ENCODE results near the gene GJD2. TPM values are rescaled to one million over a fixed set of nuclear protein-coding genes. Genes with fewer than 3 reads are reported as not detected.

Gene GJD2
- total RNA-seq, 2 experiments from 2014 or later: not detected

DNA sequence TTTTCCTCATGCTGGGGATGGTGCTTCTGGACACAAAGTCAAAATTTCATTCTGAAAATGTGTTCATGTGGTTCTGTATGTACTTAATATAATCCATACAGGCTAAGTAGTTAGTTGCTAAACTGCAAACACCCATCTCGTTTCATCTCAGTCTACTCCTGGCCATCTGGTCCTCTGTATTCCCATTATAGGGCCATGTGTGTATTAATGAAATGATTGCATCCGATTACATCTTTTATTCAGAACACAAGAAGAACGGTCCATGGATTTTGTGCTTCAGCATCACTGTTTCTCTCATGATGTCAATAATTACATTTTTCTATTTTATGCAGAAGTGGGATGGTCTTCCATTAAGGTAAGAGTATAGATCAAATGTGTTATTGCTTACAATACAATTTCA lies 6.1 kb upstream of the GJD2 start:
- H3K9me3 Mint-ChIP-seq: no peaks in the 10 kb centered on the region
- DNase-seq: no peak
- H3K4me1 Mint-ChIP-seq (ENCODE audit: low read depth): no peaks in the 10 kb centered on the region
- H3K27ac Mint-ChIP-seq: no peak overlapping the region
- H3K4me3 Mint-ChIP-seq: no peak overlapping the region
- no peaks in the 10 kb centered on the region for H3K36me3 Mint-ChIP-seq
- ChIA-PET CTCF (no interaction called here), POLR2A (no interaction called here)
- intact Hi-C loops (cut with micrococcal nuclease): no loop called here
- H3K27me3 Mint-ChIP-seq: peaks cover 18% of the 10 kb centered on the region

DNA sequence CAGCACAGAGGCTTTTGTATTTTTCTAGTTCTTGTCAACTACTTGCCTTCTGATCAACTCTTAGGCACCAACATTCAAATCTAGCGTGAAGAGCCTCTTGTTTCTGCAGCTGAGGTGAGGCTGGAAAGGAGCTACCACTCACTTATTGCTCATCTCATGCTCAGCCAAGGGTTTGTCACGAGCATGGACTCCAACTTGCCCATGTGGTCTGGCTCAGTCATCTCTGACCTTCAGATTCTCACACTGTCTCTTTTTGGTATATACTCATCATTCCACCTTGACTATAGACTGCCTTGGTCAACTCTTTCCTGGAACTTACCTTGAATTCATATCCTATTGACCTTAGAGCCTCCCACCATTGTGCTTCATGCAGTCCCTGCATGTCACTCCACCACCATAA lies 5.2 kb upstream of the GJD2 start:
- no peak for DNase-seq
- Mint-ChIP-seq H3K27me3 (peaks cover 25% of the 10 kb centered on the region), H3K36me3 (no peaks in the 10 kb centered on the region), H3K9me3 (no peaks in the 10 kb centered on the region), H3K27ac (no peak overlapping the region), H3K4me1 (ENCODE audit: low read depth) (no peaks in the 10 kb centered on the region), H3K4me3 (no peak overlapping the region)
- intact Hi-C loops (cut with micrococcal nuclease): no loop called here
- POLR2A ChIA-PET: no interaction called here
- CTCF ChIA-PET: no interaction called here

DNA sequence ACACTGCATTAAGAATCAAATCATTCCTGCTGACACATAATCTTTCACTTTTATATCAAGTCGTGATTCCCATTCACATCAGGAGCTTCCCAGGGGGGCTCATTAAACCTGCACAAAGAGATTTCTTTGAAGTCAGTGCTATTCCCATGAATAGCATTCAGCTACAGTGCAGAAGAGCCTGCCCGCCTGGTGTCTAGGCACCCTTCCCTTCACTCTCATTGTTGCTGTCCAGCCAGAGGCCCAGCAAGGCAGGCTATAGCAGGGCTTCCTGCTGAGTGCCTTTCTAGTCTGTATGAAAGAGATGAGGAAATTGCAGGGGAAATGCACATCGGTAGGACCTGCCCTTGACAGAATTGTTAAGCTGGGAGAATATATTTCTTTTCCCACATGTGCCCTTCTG lies 4.5 kb upstream of the GJD2 start:
- Mint-ChIP-seq H3K27me3 (peaks cover 25% of the 10 kb centered on the region), H3K27ac (no peak overlapping the region), H3K36me3 (no peaks in the 10 kb centered on the region), H3K4me3 (no peak overlapping the region), H3K4me1 (ENCODE audit: low read depth) (no peaks in the 10 kb centered on the region), H3K9me3 (no peaks in the 10 kb centered on the region)
- intact Hi-C loops (cut with micrococcal nuclease): no loop called here
- DNase-seq: no peak
- ChIA-PET CTCF (no interaction called here), POLR2A (no interaction called here)

DNA sequence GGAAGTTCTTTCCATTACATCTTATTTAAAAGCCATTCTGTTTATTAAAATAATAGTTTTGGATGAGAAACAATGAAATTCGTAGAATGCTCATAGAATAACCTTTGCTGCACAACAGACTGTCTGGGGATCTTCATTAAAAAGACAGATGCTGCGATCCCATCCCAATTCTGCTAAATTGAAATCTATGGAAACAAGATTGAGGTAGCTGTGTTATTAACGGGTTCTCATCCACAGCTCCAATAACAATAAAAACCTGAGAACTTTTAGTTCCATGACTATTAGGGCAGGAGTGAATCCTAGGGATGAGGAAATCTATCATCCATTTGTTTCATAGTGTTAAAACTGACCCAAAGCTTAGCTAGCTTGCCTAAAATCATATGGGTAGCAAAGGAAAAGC lies 2.5 kb upstream of the GJD2 start:
- H3K36me3 Mint-ChIP-seq: no peaks in the 10 kb centered on the region
- intact Hi-C loops (cut with micrococcal nuclease): no loop called here
- POLR2A ChIA-PET: no interaction called here
- DNase-seq: no peak
- H3K9me3 Mint-ChIP-seq: no peaks in the 10 kb centered on the region
- no peak overlapping the region for H3K4me3 Mint-ChIP-seq
- CTCF ChIA-PET: no interaction called here
- no peaks in the 10 kb centered on the region for H3K4me1 Mint-ChIP-seq (ENCODE audit: low read depth)
- peaks cover 36% of the 10 kb centered on the region for H3K27me3 Mint-ChIP-seq
- no peak overlapping the region for H3K27ac Mint-ChIP-seq

DNA sequence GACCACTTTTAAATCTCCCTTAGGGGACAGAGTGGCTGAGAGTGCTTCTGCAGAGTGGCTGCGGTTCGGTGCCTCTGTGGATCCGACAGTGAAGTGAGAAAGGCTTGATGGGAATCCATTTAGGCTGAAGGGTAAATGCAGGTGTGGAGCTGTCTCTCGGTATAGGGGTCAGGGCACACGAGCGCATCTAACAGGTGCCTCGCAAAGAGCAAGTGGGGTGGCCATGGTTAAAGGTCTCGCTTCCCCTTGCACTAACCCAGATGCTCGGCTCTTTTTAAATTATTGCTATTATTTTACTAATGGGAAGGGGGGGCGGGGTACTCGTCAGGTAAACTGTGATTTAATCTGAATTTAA lies 598 bp upstream of the GJD2 start:
- Mint-ChIP-seq H3K4me1 (ENCODE audit: low read depth) (no peaks in the 10 kb centered on the region), H3K36me3 (no peaks in the 10 kb centered on the region), H3K4me3 (no peak overlapping the region), H3K27ac (no peak overlapping the region), H3K27me3 (peaks cover 39% of the 10 kb centered on the region), H3K9me3 (no peaks in the 10 kb centered on the region)
- DNase-seq: no peak
- ChIA-PET CTCF (no interaction called here), POLR2A (no interaction called here)
- intact Hi-C loops (cut with micrococcal nuclease): no loop called here

- POLR2A ChIA-PET: no interaction called here
- intact Hi-C loops (cut with micrococcal nuclease): no loop called here
- no peak overlapping the region for H3K27ac Mint-ChIP-seq
- H3K4me1 Mint-ChIP-seq (ENCODE audit: low read depth): no peaks in the 10 kb centered on the region
- no peaks in the 10 kb centered on the region for H3K36me3 Mint-ChIP-seq
- H3K4me3 Mint-ChIP-seq: no peak overlapping the region
- CTCF ChIA-PET: no interaction called here
- H3K9me3 Mint-ChIP-seq: no peaks in the 10 kb centered on the region
- H3K27me3 Mint-ChIP-seq: peaks cover 42% of the 10 kb centered on the region
- DNase-seq: no peak
Observed at GRCh38 chr15:34754171-34754601, 612 bp downstream of the GJD2 start.

GRCh38 chr15:34753236-34753894 lies 1.4 kb downstream of the GJD2 start:
- CTCF ChIA-PET: no interaction called here
- Mint-ChIP-seq H3K27me3 (peaks cover 45% of the 10 kb centered on the region), H3K4me1 (ENCODE audit: low read depth) (no peaks in the 10 kb centered on the region), H3K4me3 (no peak overlapping the region), H3K27ac (no peak overlapping the region), H3K36me3 (no peaks in the 10 kb centered on the region), H3K9me3 (no peaks in the 10 kb centered on the region)
- POLR2A ChIA-PET: no interaction called here
- DNase-seq: no peak
- intact Hi-C loops (cut with micrococcal nuclease): no loop called here

- no peak for DNase-seq
- intact Hi-C loops (cut with micrococcal nuclease): no loop called here
- ChIA-PET CTCF (no interaction called here), POLR2A (no interaction called here)
- Mint-ChIP-seq H3K4me3 (no peak overlapping the region), H3K27me3 (peaks cover 30% of the 10 kb centered on the region), H3K27ac (no peak overlapping the region), H3K36me3 (no peaks in the 10 kb centered on the region), H3K4me1 (ENCODE audit: low read depth) (no peaks in the 10 kb centered on the region), H3K9me3 (no peaks in the 10 kb centered on the region)
Observed at GRCh38 chr15:34749691-34750090, 5.1 kb downstream of the GJD2 start.

- Mint-ChIP-seq H3K9me3 (no peaks in the 10 kb centered on the region), H3K4me1 (ENCODE audit: low read depth) (no peaks in the 10 kb centered on the region), H3K4me3 (no peak overlapping the region), H3K27me3 (peaks cover 21% of the 10 kb centered on the region), H3K36me3 (no peaks in the 10 kb centered on the region), H3K27ac (no peak overlapping the region)
- intact Hi-C loops (cut with micrococcal nuclease): no loop called here
- ChIA-PET POLR2A (no interaction called here), CTCF (no interaction called here)
- no peak for DNase-seq
Observed at GRCh38 chr15:34739346-34739745, 15.5 kb downstream of the GJD2 start.

GRCh38 chr15:34738002-34738401 lies 16.8 kb downstream of the GJD2 start:
- Mint-ChIP-seq H3K27ac (no peak overlapping the region), H3K4me1 (ENCODE audit: low read depth) (no peaks in the 10 kb centered on the region), H3K9me3 (no peaks in the 10 kb centered on the region), H3K27me3 (peaks cover 23% of the 10 kb centered on the region), H3K4me3 (no peak overlapping the region), H3K36me3 (no peaks in the 10 kb centered on the region)
- DNase-seq: no peak
- ChIA-PET POLR2A (no interaction called here), CTCF (no interaction called here)
- intact Hi-C loops (cut with micrococcal nuclease): no loop called here

DNA sequence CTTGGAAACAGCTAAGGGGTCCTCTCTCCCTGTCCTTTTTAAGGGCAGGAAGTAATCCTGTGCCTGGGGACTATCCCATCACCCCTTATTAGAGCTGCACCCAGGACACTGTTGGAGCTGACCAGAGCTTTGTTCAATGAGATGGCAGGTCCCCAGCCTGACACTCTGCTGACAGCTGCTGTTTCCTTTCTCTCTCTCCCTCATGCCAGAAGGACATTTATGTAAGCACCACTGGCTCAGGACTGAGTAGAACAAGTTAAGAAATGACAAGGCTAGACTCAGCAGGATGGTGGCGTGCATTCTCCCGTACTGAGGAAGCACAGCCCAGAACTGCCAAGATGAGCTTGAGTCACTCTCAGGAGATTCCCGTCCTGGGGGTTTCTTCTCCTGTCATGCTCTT lies 17.3 kb downstream of the GJD2 start:
- no peak overlapping the region for H3K4me3 Mint-ChIP-seq
- no peaks in the 10 kb centered on the region for H3K36me3 Mint-ChIP-seq
- CTCF ChIA-PET: no interaction called here
- no peaks in the 10 kb centered on the region for H3K4me1 Mint-ChIP-seq (ENCODE audit: low read depth)
- H3K27ac Mint-ChIP-seq: no peak overlapping the region
- H3K27me3 Mint-ChIP-seq: peaks cover 23% of the 10 kb centered on the region
- intact Hi-C loops (cut with micrococcal nuclease): no loop called here
- POLR2A ChIA-PET: no interaction called here
- no peaks in the 10 kb centered on the region for H3K9me3 Mint-ChIP-seq
- DNase-seq: no peak

DNA sequence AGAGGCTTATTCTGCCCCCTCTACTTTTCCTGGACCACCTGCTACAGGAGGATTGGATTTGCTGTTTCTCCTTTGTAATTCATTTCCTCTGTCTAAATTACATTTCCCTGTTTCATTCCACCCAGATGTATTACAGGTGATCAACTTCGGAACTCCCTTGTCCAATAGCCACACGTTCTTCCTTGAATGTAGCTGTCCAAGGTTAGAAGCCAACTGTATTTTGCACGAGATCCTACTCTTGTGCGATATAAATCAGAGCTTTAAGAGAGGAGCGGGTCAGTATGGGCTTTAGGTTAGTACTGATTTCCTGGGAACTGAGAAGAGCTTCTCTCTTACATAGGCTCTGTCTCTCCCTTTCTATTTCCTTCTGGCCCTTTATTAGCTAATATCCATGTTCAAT lies 20.5 kb downstream of the GJD2 start:
- Mint-ChIP-seq H3K4me3 (no peak overlapping the region), H3K9me3 (no peaks in the 10 kb centered on the region), H3K4me1 (ENCODE audit: low read depth) (no peaks in the 10 kb centered on the region), H3K27ac (no peak overlapping the region), H3K27me3 (peaks cover 22% of the 10 kb centered on the region), H3K36me3 (no peaks in the 10 kb centered on the region)
- ChIA-PET CTCF (no interaction called here), POLR2A (no interaction called here)
- no peak for DNase-seq
- intact Hi-C loops (cut with micrococcal nuclease): no loop called here

GRCh38 chr15:34733621-34734020 lies 21.2 kb downstream of the GJD2 start:
- Mint-ChIP-seq H3K27ac (no peak overlapping the region), H3K36me3 (no peaks in the 10 kb centered on the region), H3K4me1 (ENCODE audit: low read depth) (no peaks in the 10 kb centered on the region), H3K4me3 (no peak overlapping the region), H3K9me3 (no peaks in the 10 kb centered on the region), H3K27me3 (peaks cover 23% of the 10 kb centered on the region)
- intact Hi-C loops (cut with micrococcal nuclease): no loop called here
- POLR2A ChIA-PET: no interaction called here
- no peak for DNase-seq
- CTCF ChIA-PET: no interaction called here

DNA sequence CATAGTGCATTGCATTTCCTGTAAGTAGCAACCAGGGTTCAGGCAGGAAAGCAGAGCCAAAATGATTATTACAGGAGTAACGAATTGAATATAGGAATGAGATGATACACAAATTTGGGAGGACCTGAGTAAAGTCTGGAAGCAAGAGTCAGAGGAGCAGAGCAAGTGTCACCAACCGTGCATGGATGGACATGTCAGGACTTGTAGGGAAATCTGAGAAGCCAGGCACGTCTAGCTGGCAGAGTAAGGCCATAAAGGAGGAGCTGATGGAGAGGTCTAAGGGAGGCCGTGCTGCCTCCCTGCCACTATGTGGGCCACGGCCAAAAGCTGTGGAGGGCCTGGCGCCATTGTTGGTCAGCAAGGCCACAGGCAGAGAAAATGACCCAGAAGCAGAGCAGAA lies 22.4 kb downstream of the GJD2 start:
- Mint-ChIP-seq H3K27me3 (peaks cover 16% of the 10 kb centered on the region), H3K4me3 (no peak overlapping the region), H3K4me1 (ENCODE audit: low read depth) (no peaks in the 10 kb centered on the region), H3K9me3 (no peaks in the 10 kb centered on the region), H3K27ac (no peak overlapping the region), H3K36me3 (no peaks in the 10 kb centered on the region)
- POLR2A ChIA-PET: no interaction called here
- intact Hi-C loops (cut with micrococcal nuclease): no loop called here
- no peak for DNase-seq
- CTCF ChIA-PET: no interaction called here
